HG02623 (cell line): ENCODE data around the gene OR7C2.

ENCODE experiments used
- ATAC-seq: cut with Tn5 transposase; IDR thresholded peaks from one replicate; pipeline ENCODE4 v1.9.1; 2021; ENCODE audit warnings: moderate library complexity; ENCODE audit not compliant: unreplicated experiment

Gene OR7C2

GRCh38 chr19:14978161-14978776 lies 37.0 kb downstream of the OR7C2 start:
- no peak for ATAC-seq

- no peak for ATAC-seq
Measured at GRCh38 chr19:14979476-14980255, 38.4 kb downstream of the OR7C2 start, which contains the start of gene SLC1A6. Gene SLC1A6, minus strand, starts transcription at chr19:14979864. Its CDS starts 6,954 bp downstream, at chr19:14972910.

DNA sequence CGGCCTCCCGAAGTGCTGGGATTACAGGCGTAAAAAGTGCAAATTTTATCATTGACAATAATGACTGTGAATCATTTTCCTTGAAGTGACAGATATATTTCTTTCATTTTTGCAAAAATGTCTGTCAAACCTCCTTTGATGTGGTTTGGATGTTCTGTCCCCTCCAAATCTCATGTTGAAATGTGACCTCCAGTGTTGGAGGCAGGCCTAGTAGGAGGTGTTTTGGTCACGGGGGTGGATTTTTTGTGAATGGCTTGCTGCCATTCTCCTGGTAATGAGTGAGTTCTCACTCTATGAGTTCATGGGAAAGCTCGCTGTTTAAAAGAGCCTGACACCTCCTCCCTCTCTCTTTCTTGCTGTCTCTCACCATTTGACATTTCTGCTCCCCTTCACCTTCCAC lies 43.8 kb downstream of the OR7C2 start:
- no peak for ATAC-seq
